Measurements from ENCODE around the gene JCAD. TPM values are rescaled to one million over a fixed set of nuclear protein-coding genes. Genes with fewer than 3 reads are reported as not detected.
"Not testable (repeated sequence)": the region's sequence is repeated elsewhere in the genome, so short reads cannot be mapped to it uniquely, and the experiment has no call there.

JCAD gene
- total RNA-seq, 1 experiment from 2014 or later = 8.5 TPM

DNA sequence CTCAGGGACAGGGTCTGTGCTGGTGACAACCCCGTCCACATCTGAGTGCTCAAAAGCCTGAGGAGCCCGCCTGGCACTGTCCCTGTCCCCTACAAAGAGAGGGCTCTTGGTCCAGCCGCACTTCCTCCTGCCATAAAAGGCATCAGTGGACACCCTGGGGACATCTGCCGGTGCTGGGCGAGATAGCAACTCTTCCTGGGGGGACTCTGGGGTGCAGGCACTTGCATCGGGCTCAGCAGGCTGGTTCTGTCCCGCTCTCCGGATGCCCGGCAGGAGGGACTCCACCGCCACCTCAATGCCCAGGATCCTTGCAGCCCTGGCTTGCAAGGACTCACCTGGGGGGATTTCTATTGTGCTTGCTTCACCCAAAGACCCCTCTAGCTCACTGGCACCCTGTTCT is 32.8 kb downstream of the JCAD start:
- no peak for DNase-seq (ENCODE audit: low read depth)

DNA sequence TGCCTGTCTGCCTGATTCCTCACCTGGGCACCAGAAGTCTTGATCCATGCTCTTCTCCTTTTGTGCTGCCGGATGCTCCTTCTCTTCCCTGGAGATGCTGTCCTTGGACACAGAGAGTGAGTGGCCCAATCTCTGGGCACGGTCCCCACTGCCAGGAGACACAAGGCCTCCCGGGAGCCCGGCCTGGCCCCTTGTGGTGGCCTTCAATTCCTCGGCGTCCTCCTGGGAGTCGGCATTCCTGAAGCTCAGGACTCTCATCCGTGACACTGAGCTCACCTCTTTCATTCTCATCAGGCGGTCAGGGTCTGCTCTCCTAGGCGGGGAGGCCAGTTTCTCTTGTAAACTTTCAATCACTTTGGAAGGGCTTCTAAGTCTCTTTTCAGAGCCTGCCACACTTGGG is 33.3 kb downstream of the JCAD start:
- no peak for DNase-seq (ENCODE audit: low read depth)

DNA sequence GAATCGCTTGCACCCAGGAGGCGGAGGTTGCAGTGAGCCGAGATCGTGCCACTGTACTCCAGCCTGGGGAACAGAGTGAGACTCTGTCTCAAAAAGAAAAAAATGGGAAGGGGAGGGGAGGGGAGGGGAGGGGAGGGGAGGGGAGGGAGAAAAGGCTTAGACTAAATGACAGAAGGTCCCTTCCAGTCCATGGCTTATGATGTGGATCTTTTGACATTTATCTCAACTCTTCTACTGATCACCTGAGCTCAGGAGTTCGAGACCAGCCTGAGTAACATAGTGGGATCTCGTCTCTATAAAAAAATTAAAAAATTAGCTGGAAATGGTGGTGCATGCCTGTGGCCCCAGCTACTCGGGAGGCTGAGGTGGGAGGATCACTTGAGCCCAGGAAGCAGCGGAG is 34.0 kb downstream of the JCAD start:
- DNase-seq (ENCODE audit: low read depth) = not testable (repeated sequence)

DNA sequence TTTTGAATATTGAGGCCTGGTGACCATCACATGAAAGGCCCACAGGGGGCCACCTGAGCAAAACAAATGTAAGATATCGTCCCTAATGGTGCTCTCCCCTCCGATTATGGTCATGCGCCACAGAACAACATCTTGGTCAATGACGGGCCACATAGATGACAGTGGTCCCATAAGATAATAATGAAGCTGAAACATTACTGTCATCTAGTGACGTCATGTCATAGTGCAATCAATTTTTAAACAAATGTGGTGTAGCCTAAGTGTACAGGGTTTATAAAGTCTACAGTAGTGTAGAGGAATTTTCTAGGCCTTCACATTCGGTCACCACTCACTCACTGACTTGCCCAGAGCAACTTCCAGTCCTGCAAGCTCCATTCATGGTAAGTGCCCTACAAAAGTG is 36.8 kb downstream of the JCAD start:
- DNase-seq (ENCODE audit: low read depth) = no peak

DNA sequence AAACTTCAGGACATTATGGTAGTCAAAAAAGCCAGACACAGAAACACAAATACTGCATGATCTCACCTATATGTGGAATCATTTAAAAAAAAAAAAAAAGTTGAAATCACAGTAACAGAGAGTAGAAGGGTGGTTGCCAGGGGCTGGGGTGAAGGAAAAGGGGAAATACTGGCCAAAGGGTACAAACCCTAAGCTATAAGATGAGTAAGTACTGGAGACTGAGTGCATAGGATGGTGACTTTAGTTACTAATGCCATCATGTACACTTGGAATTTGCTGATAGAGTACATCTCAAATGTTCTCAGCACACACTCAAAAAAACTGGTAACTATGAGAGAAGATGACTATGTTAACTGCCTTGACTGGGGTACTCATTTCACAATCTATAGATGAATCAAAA is 39.9 kb downstream of the JCAD start:
- DNase-seq (ENCODE audit: low read depth) = no peak

DNA sequence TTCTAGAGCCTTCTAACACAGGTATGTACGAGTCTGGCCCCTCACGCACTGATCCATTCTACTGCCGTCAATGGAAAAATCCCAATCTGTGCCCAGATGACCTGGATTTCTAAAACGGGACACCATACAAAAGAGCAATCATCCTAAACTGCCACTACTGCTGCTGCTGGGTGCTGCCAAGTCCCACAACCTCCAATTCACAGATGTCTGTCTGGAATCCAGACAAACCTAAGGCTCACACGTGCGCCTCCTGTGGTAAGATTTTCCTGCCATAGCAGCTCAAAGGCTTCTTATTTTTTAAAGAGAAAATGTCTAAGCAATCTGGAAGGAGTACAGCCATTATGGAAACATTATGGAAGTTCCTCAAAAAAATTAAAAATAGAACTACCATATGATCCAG is 40.9 kb downstream of the JCAD start:
- no peak for DNase-seq (ENCODE audit: low read depth)

DNA sequence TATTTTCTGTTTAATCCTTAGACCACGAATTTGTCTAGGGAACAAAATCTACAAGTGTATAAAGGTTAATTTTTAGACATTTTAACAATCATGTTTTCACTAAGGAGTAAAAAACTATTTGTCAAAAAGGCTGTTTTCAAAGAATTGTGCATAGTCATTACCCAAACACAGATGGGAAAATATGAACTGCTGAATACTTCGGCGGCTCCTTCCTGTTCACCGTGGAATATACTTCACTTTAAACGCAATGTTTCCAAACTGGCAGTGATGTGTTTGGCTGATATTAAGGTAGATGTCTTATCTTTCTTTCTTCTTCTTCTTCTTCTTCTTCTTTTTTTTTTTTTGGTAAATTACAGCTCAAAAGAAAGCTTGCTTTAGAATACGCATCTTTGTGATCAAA is 41.4 kb downstream of the JCAD start:
- DNase-seq (ENCODE audit: low read depth) = no peak

DNA sequence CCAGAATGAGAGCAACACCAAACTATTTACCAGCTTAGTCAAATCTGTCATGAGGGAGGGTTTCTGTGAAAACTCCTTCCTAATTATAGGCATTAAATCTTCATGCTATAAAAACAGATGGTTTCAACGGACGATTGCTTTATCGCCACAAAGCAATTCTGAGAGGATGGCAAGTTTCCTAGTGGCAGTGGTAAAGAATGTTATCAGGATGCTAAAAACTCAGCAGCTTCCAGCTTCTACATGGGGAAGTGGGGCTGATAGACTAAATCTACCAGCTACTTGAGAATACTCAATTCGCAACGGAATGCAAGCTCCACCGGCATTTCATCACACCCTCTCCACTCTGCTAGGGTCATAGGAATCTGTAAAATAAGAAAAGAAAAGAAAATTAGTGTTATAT is 41.8 kb downstream of the JCAD start:
- no peak for DNase-seq (ENCODE audit: low read depth)

DNA sequence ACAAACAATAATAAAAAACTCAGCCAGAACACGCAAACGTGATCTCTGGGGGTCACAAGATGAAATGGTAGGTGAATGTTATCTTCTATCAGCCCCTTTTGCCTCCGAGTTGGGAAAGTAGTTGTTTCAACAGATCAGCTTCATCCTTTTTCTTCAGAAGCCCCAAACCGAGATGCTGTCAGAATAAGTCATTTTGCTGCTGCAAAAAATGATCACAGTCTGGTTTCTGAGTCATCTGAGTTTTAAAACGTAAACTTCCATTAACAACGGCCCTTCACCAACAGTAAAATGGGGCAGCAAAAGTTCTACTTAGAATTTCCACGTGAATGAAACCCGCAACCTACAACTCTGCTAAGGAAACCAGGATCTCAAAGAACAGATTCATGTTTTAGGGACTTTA is 44.9 kb downstream of the JCAD start:
- no peak for DNase-seq (ENCODE audit: low read depth)

DNA sequence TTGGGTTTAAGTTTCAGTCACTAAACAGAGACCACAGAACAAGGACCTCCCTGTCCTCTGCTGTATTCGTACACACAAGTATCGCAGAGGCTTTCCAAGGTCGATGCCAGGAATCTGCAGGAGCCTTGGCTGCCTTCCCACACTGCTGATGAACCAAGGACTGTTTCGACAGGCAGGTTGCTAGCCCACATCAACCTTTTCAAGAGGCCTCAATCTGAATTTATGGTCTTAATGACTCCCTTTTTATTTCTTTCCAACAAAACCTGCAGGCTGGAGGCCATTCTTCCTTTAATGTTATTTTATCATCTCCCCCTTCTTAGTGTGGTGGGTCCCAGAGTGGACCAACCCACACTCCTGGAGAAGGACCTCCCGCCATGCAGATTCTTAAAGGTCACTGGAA is 45.6 kb downstream of the JCAD start:
- no peak for DNase-seq (ENCODE audit: low read depth)

DNA sequence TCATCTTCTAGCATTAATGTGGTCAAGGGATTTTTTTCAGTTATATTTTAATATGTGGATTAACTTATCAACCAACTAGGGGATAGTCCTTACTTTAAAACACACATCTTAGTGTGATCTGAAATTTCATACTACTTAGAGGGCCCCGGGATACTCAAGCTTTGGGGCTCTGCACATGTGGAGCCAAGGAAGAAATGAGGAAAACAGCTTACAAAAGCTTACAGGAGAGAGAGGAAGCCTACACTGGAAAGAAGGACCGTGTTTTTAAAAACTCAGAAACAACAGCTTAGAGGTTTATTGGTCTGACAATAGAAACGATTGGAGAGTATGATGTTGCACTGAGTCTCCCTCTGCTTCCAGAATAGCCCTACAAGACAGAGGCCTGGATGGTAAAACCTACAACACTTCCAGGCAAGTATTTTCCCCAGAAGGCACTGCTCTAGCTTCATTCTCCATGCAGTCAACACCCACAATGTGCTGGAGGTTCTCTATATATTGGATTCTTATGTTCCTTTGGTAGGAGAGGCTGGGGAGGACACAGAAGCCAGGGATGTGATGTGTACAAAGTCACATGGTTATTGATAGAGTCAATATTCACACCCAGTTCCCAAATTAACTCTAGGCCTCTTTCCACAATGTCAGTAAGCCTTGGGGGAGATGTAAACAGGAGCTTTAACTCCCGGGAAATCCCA is 47.3 kb downstream of the JCAD start:
- no peak for DNase-seq (ENCODE audit: low read depth)

DNA sequence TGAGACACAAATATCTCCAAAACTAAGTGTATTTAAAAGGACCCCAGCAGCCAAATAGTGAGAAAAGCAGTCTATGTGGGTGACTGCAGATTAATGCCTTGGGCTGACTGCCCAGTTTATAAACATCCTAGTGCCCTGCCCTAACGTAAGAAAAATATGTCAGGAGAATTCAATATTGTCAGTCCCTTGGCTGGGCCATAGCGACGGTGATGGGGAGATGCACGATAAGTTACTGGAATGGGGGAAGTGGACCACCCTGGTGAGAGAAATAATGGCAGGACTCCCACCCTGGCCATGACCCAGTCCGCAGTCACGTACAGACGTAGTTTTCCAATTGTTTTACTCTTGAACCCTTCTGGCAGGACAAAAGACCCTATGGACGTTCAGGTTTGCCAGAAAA is 48.0 kb downstream of the JCAD start:
- DNase-seq (ENCODE audit: low read depth) = no peak

DNA sequence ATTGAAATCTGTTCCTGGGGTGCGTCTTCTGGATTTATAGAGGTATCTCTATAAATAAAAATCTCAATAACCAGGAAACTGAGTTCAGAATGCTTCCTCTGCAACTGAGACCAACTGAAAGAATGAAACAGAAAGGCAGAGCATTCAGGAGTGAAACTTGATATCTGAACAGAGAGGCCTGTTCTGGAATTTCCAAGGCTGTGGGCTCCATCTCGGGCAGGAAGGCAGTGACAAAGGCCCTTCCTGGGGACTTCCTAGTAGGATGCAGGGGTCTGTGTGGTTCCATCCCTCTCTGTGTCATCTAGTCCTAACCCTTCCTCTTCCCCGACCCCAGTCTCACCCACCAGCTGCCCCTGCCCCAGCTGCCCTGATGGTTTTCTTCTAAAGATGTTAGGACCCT is 52.0 kb downstream of the JCAD start:
- no peak for DNase-seq (ENCODE audit: low read depth)

DNA sequence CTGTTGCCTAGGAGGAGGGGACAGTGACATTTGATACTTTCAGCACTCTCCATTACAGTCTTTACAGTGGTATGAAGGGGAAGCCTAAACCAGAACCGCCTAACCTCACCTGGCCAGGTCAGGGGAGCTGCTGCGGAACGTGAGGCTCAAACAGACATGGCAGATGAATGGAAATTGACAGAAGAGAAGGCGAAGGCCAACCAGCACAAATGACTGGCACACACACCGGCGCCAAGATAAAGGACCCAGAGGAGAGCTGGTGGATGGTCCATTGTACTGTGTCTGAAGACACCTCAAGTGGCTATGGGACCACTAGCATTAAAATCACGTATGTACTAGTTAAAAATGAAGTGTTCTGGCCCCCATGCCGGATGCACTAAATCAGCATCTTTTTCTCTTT is 53.0 kb downstream of the JCAD start:
- no peak for DNase-seq (ENCODE audit: low read depth)

DNA sequence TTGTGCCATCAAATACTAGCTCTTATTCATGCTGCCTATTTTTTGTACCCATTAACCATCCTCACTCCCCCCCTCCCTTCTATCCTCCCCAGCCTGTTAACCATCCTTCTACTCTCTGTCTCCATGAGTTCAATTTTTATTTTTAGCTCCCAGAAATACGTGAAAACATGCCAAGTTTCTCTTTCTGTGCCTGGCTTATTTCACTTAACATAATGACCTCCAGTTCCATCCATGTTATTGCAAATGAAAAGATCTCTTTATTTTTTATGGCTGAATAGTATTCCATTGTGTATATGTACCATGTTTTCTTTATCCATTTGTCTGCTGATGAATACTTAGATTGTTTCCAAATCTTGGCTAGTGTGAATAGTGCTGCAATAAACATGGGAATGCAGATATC is 54.3 kb downstream of the JCAD start:
- not testable (repeated sequence) for DNase-seq (ENCODE audit: low read depth)

DNA sequence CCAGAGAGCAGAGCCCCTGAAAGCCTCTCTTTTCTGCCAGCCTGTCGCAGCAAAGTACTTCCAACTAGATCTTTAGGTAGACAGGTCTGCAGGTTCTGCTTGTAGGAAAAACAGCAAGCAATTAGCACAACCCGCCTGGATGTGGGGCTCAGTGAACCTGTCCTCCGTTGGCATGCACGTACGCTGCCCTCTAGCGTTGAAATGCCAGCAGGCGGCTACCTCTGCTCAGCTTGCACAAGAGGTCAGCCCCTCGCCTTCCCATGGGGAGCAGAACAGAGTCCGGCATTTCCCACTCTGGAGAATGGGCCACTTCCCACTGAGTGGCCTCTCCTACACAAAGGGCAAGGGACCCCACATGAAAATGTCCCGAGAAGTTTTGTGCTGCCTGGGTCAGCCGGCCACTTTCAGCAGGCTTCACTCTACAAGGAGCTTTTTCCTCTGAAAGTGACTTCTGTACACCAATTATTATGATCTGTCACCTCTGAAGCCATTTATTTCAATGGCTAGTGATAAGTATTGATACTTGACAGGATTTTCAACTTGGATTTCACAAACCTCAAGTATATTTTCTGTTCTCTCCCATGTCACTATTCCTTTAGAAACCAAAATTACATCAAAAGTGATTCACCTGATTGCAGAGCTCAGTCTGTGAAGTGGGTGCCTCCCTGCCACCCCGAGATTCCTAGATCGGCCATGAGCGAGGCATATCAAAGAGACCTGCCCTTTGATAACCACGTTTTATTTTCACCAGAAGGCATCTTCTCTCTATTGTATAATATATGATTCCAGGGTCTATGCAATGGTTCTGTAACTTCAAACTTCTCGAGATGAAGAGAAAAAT is 56.7 kb downstream of the JCAD start:
- peak; percentile 72 for DNase-seq (ENCODE audit: low read depth)

DNA sequence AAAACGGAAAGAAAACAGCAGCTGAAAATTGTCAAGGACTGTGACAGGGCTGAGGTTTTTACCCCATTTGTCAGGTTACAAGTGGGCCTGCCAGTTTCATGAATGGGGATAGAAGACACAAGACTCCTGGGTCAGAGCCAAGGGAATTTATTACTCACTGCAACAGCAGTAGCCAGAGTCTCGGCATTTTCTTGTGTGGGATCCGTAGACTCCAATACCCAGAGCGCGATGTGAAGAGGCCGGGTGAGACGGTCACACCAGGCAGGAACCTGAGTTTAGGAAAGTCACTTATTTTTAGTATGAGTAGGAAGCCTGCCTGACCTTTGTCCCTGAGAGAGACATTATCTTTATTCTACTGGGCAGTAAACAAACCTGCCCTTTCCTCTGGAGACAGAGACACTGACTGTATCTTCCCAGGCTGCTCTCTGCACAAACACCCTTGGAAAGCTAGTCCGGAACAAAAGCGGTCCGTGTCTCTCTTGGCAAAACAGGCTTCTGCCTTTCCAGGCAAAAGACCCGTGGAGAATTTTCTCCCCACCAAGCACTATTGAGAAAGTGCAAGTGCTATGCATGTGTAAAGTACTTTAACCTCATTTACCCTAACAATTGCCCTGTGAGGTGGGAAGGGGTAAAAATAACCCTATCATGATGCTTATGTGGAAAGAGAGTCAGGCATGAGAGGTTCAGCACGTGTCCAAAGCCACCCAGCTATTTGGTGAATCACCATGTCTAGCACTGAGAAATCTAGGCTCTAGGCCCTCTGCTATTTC is 58.4 kb downstream of the JCAD start:
- DNase-seq (ENCODE audit: low read depth) = peak; percentile 61

DNA sequence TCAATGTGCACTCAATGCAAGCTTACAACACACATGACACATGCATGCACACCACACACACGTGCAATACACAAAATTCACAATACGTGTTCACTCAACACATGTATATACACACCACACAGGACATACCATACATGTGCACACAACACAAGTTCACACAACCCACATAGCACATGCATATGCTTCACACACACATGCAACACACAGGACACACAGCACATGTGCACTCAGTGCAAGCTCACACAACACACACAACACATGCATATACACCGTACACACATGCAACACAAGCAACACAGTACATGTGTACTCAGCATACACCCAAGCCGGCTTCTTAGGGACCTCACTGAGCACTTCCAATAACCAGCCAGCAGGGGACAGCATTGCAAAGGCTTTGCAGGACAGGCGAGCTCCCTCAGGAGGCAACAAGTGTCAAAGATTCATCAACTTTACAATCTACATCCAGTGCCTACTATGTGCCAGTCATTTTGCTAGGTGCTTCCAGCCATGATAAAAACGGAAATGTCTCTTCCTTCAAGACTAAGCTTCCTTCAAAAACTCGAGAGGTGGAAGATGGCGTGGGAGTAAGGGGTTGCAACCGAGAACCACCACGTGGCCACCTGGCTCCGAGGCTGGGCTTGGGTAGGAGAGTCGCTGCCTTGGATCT is 61.1 kb downstream of the JCAD start:
- peak; percentile 64 for DNase-seq (ENCODE audit: low read depth)

DNA sequence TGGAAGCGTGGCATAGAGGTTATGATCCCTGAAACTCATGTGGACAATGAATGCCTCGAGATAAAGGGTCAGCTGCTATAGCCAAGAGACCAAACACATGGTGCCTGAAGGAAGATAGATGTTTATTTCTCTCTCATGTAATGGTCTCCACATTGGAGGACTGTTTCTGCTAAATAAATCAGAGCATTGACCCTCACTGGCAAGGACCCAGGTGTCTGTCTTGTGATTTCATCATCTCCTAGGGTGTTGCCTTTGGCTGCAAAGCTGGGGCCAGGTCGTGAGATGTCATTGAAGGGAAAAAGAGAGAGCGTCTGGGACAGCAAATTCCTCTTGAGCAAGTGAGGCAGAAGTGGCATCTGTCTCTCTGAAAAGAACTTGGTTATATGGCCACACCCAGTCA is 64.6 kb downstream of the JCAD start:
- DNase-seq (ENCODE audit: low read depth) = no peak

DNA sequence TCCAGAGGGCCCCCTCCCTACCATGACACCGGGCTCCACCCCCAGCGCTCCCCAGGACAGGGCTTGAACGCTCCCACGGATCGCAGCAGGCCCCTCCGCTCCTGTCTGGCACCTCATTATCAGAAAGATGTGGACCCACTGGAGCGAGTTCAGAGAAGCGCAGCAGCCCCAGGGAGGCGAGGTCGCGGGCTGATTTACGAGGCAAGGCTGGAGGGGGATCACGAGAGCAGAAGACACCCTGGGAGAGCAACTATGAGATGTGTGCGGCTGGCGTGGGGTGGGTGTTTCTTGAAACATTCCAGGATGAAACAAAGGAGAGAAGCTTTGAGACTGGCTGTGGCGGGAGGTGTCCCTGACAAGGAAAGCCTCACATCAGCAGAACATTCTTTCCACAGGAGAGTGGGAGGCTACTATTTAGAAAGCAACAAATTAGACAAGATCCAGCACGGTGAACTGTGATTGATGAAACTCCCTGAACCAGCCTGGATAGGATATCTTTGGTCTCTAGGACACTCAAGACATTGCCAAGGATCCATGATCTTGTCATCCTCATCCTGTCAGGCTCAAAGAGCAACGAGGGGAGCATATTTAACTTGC is 66.0 kb downstream of the JCAD start:
- DNase-seq (ENCODE audit: low read depth) = no peak

DNA sequence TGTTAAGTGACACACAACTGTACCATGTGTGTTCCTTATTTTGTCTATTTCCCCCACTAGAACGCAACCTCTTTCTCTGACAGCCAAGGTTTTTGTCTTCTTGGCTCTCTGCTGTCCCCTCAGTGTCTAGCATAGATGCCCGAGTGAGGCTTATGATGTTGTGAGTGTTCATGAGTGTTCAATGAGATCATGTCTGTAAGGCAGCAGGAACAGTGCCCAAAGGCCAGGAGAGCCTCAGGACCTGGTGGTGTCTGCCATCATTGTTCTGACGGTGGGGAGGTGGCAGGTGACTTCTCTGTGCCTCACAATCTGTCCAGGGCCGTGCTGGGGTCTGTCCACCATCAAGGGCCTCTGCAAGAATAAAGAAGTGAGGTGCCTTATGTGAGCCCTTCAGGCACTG is 66.5 kb downstream of the JCAD start:
- no peak for DNase-seq (ENCODE audit: low read depth)
